ENCODE measurements around the gene COMT. TPM values are rescaled to one million over a fixed set of nuclear protein-coding genes. Genes with fewer than 3 reads are reported as not detected.
A peak's percentile ranks its signal among the peaks of the same experiment; 100 is the strongest.

COMT gene
- total RNA-seq, 1 donor from 2014 or later: 1.3 TPM

DNA sequence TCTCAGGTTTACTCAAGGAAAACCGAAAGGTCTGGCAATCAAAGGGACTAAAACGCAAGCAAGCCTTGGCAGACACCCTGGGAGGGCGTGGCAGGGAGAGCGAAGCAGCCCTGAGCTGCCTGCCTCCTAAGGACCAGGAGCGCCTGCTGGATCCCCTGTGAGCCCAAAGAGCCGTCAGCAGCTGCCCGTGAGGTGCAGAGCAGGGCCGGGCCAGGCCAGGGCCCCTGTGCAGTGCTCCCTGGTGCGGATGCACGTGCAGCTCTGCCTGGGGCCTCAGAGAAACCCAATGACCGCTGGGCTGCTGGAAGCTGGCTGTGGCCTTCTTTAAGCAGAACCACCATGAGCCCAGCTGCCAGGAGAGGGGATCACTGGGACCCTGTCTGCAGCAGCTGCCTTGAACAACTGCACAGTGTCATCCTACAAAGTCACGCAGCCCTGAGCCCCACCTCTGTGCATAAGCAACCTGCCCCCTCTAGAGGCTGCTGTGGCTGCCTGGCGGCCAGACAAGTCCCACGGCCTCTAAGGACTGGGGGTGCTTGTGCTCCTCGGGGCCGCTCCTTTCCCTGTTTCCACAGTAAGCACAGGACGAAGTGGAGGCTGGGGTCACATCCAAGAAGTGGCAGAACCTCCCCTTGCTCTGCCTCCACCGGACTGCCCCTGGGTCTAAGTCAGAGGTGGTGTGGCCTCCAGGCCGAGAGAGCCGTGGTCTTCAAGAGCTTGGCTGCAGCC is 29.1 kb upstream of the COMT start:
- Histone ChIP-seq H3K27ac (no peak overlapping the region), H3K9me3 (ENCODE audit: low read depth) (no peaks in the 10 kb centered on the region), H3K27me3 (no peaks in the 10 kb centered on the region), H3K4me1 (no peaks in the 10 kb centered on the region), H2AFZ (replicated peaks) (no peak overlapping the region), H3K36me3 (no peaks in the 10 kb centered on the region), H4K20me1 (ENCODE audit: low read depth) (no peaks in the 10 kb centered on the region), H3K4me3 (no peak overlapping the region), H3F3A (ENCODE audit: low read depth) (no peaks in the 10 kb centered on the region), H3K79me2 (ENCODE audit: low read depth) (no peaks in the 10 kb centered on the region), H3K4me2 (no peak overlapping the region), H3K9ac (no peak overlapping the region)
- H3K4me3 Mint-ChIP-seq: no peak overlapping the region
- peak; percentile 63 for DNase-seq (ENCODE audit: low spot score)
- H3K36me3 Mint-ChIP-seq: no peaks in the 10 kb centered on the region
- peaks cover 13% of the 10 kb centered on the region for H3K27me3 Mint-ChIP-seq (ENCODE audit: insufficient read depth, low read depth)
- H3K4me1 Mint-ChIP-seq: peaks cover 12% of the 10 kb centered on the region
- peak; percentile 45 for TF ChIP-seq CTCF (IDR thresholded peaks at IDR 0.05)
- no peak for TF ChIP-seq EZH2phosphoT487 (IDR thresholded peaks at IDR 0.05)
- no peak for TF ChIP-seq EZH2 (IDR thresholded peaks at IDR 0.05)
- no peaks in the 10 kb centered on the region for H3K9me3 Mint-ChIP-seq
- no peak overlapping the region for H3K27ac Mint-ChIP-seq

DNA sequence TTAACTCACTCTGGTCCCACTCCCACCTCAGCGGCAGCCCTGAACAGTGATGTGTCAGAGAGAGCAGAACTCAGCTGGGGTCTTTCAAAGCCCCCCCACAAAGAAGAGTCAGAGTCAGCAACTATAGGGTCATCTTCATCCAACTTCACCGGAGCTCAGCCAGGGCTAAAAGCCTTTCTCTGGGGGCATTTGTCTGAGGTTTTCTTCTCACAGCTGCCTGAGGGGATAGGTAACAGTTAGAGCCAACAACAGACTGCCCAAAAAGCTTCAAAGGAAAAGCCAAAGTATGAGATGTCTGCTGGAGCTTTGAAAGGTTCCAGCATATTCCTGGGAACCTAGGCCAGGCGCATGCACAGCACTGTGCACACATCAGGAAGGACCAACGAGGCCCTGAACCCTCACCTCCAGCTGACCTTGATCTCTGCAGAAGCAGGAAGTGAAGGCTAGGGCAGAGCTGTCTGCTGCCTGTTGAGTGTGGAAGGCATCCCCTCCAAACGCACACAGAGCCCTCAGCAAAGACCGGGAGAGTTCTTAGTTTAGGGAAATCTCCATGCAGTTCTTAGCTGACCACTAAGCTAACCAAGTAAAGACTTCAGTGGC is 28.1 kb upstream of the COMT start:
- no peaks in the 10 kb centered on the region for H3K9me3 Mint-ChIP-seq
- H3K27me3 ChIP-seq: no peaks in the 10 kb centered on the region
- TF ChIP-seq EZH2 (IDR thresholded peaks at IDR 0.05) (no peak), EZH2phosphoT487 (IDR thresholded peaks at IDR 0.05) (no peak), CTCF (IDR thresholded peaks at IDR 0.05) (no peak)
- H3F3A ChIP-seq (ENCODE audit: low read depth): no peaks in the 10 kb centered on the region
- no peaks in the 10 kb centered on the region for H3K36me3 Mint-ChIP-seq
- H3K4me2 ChIP-seq: no peak overlapping the region
- no peak overlapping the region for H3K27ac Mint-ChIP-seq
- H3K4me3 Mint-ChIP-seq: no peak overlapping the region
- H3K27ac ChIP-seq: no peak overlapping the region
- no peak overlapping the region for H2AFZ ChIP-seq (replicated peaks)
- H3K9me3 ChIP-seq (ENCODE audit: low read depth): no peaks in the 10 kb centered on the region
- H3K4me1 Mint-ChIP-seq: peaks cover 11% of the 10 kb centered on the region
- H3K27me3 Mint-ChIP-seq (ENCODE audit: insufficient read depth, low read depth): peaks cover 11% of the 10 kb centered on the region
- no peaks in the 10 kb centered on the region for H3K4me1 ChIP-seq
- no peak overlapping the region for H3K9ac ChIP-seq
- no peak overlapping the region for H3K4me3 ChIP-seq
- no peaks in the 10 kb centered on the region for H3K36me3 ChIP-seq
- DNase-seq (ENCODE audit: low spot score): no peak
- no peaks in the 10 kb centered on the region for H4K20me1 ChIP-seq (ENCODE audit: low read depth)
- no peaks in the 10 kb centered on the region for H3K79me2 ChIP-seq (ENCODE audit: low read depth)

DNA sequence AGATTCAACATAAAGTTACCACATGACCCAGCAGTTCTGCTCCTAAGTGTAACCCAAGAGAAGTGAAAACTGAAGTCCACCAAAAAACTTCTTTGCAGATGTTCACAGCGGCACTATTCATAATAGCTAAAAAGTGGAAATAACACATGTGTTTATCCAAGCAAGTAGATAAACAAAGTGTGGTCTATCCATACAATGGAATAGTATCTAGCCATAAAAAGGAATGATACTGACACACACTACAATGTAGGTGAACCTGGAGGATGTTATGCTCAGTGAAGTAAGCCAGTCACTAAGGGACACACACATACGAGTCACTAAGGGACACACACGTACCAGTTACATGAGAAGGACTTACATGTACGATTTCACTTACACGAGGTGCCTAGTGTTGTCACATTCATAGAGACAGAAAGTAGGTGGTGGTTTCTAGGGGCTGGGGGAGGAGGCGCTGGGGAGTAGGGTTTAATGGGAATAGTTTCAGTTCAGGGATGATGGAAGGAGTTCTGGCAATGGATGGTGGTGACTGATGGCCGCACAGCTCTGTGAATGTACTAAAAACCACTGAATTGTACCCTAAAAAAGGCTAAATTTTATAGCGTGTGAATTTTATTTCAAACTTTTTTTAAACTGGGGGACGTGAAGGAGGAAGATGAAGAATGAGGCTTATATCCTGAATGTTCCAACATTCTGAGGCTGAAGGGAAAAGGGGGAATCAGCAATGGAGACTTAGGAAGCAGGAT is 27.2 kb upstream of the COMT start:
- H3K4me1 ChIP-seq: no peaks in the 10 kb centered on the region
- H3K9me3 ChIP-seq (ENCODE audit: low read depth): no peaks in the 10 kb centered on the region
- Mint-ChIP-seq H3K4me3 (no peak overlapping the region), H3K36me3 (no peaks in the 10 kb centered on the region), H3K27me3 (ENCODE audit: insufficient read depth, low read depth) (peaks cover 6% of the 10 kb centered on the region), H3K27ac (no peak overlapping the region), H3K9me3 (no peaks in the 10 kb centered on the region), H3K4me1 (peaks cover 6% of the 10 kb centered on the region)
- H4K20me1 ChIP-seq (ENCODE audit: low read depth): no peaks in the 10 kb centered on the region
- H3K36me3 ChIP-seq: no peaks in the 10 kb centered on the region
- H3K79me2 ChIP-seq (ENCODE audit: low read depth): no peaks in the 10 kb centered on the region
- no peak overlapping the region for H3K4me2 ChIP-seq
- no peak overlapping the region for H3K27ac ChIP-seq
- TF ChIP-seq EZH2phosphoT487 (IDR thresholded peaks at IDR 0.05) (no peak), CTCF (IDR thresholded peaks at IDR 0.05) (no peak), EZH2 (IDR thresholded peaks at IDR 0.05) (no peak)
- no peak for DNase-seq (ENCODE audit: low spot score)
- H3K4me3 ChIP-seq: no peak overlapping the region
- no peaks in the 10 kb centered on the region for H3K27me3 ChIP-seq
- H3F3A ChIP-seq (ENCODE audit: low read depth): no peaks in the 10 kb centered on the region
- H2AFZ ChIP-seq (replicated peaks): no peak overlapping the region
- no peak overlapping the region for H3K9ac ChIP-seq
